Neural cell (in vitro differentiated cells): Measurements from ENCODE around the gene SLC38A1. TPM values are rescaled to one million over a fixed set of nuclear protein-coding genes. Genes with fewer than 3 reads are reported as not detected.

Experiments
- H2AFZ ChIP-seq: fragments of 200-600, 300-800 bp; sonication (generic), shearing (Covaris generic); 2 replicates; pipeline ENCODE4 v1.6.0; 2014; ENCODE audit warnings: low read depth, mild to moderate bottlenecking, antibody characterized with exemption, low read length, moderate library complexity
- H3F3A ChIP-seq: fragments of 200-600 bp; shearing (Covaris generic); 2 replicates; pipeline ENCODE4 v1.6.1; 2016; ENCODE audit warnings: mild to moderate bottlenecking, moderate library complexity, mixed read lengths, antibody characterized with exemption, low read length; ENCODE audit not compliant: insufficient read depth, poor library complexity, severe bottlenecking
- H3K27ac ChIP-seq: fragments of 200-600, 300-800 bp; sonication (generic), shearing (Covaris generic); 2 replicates; pipeline ENCODE4 v1.5.1; 2014; ENCODE audit warnings: mild to moderate bottlenecking, low read length, moderate library complexity
- H3K27me3 ChIP-seq: fragments of 300-800, 200-600 bp; sonication (generic), shearing (Covaris generic); 2 replicates; pipeline ENCODE4 v1.6.0; 2014; ENCODE audit warnings: mild to moderate bottlenecking, low read depth, low read length, moderate library complexity; ENCODE audit not compliant: insufficient read depth
- H3K36me3 ChIP-seq: fragments of 300-800, 200-600 bp; sonication (generic), shearing (Covaris generic); 2 replicates; pipeline ENCODE4 v1.5.1; 2014; ENCODE audit warnings: mild to moderate bottlenecking, antibody characterized with exemption, low read length, moderate library complexity; ENCODE audit not compliant: insufficient read depth
- H3K4me2 ChIP-seq: fragments of 300-800, 200-600 bp; sonication (generic), shearing (Covaris generic); 2 replicates; pipeline ENCODE4 v1.6.0; 2014; ENCODE audit warnings: mild to moderate bottlenecking, low read length
- H3K4me3 ChIP-seq: fragments of 300-800, 200-600 bp; sonication (generic), shearing (Covaris generic); 2 replicates; pipeline ENCODE4 v1.5.1; 2014; ENCODE audit warnings: mild to moderate bottlenecking, low read length, moderate library complexity
- H3K79me2 ChIP-seq: fragments of 200-600 bp; shearing (Covaris generic); replicated peaks from 2 replicates; pipeline ENCODE4 v1.6.0; 2014; ENCODE audit warnings: mild to moderate bottlenecking, low read length, moderate library complexity; ENCODE audit not compliant: insufficient read depth
- H3K9ac ChIP-seq: fragments of 300-800, 200-600 bp; sonication (generic), shearing (Covaris generic); 2 replicates; pipeline ENCODE4 v1.6.1; 2016; ENCODE audit warnings: mild to moderate bottlenecking, low read length, mixed read lengths
- H3K9me2 ChIP-seq: fragments of 200-600 bp; shearing (Covaris generic); 2 replicates; pipeline ENCODE4 v1.6.1; 2016; ENCODE audit warnings: mild to moderate bottlenecking, low read length, mixed read lengths; ENCODE audit not compliant: insufficient read depth
- H3K9me3 ChIP-seq: fragments of 200-600, 300-800 bp; sonication (generic), shearing (Covaris generic); 2 replicates; pipeline ENCODE4 v1.6.1; 2016; ENCODE audit warnings: mild to moderate bottlenecking, mixed run types, low read length, moderate library complexity, mixed read lengths
- H4K20me1 ChIP-seq: fragments of 200-600 bp; shearing (Covaris generic); 2 replicates; pipeline ENCODE4 v1.6.1; 2016; ENCODE audit warnings: mild to moderate bottlenecking, mixed run types; ENCODE audit not compliant: insufficient read depth
- CTCF ChIP-seq: fragments of 450-650 bp; IDR thresholded peaks from 2 replicates; pipeline ENCODE4 v1.5.1; 2014; ENCODE audit warnings: antibody characterized with exemption, mild to moderate bottlenecking, moderate library complexity; ENCODE audit not compliant: poor library complexity, severe bottlenecking
- EP300 ChIP-seq: fragments of 450-650 bp; conservative IDR thresholded peaks from 2 replicates; pipeline ENCODE4 v1.6.1; 2014; ENCODE audit warnings: antibody characterized with exemption, mild to moderate bottlenecking, moderate library complexity; ENCODE audit not compliant: poor library complexity, severe bottlenecking
- EZH2 ChIP-seq: fragments of 200-600, 300-800 bp; shearing (Covaris generic), sonication (generic); IDR thresholded peaks from 2 replicates; pipeline ENCODE4 v1.6.1; 2014; ENCODE audit warnings: antibody characterized with exemption, low read length, borderline replicate concordance, mild to moderate bottlenecking; ENCODE audit not compliant: insufficient read depth, poor library complexity, severe bottlenecking
- MXI1 ChIP-seq: fragments of 450-650 bp; conservative IDR thresholded peaks from 2 replicates; pipeline ENCODE4 v1.6.1; 2014; ENCODE audit warnings: antibody characterized with exemption, mild to moderate bottlenecking; ENCODE audit not compliant: poor library complexity, severe bottlenecking
- POLR2AphosphoS5 ChIP-seq: IDR thresholded peaks from 2 replicates; pipeline ENCODE4 v1.6.1; 2012
- RAD21 ChIP-seq: fragments of 450-650 bp; conservative IDR thresholded peaks from 2 replicates; pipeline ENCODE4 v1.6.1; 2014; ENCODE audit warnings: antibody characterized with exemption, mild to moderate bottlenecking, moderate library complexity
- REST ChIP-seq: IDR thresholded peaks from 2 replicates; pipeline ENCODE4 v1.6.1; 2012; ENCODE audit warnings: borderline replicate concordance
- SMC3 ChIP-seq: fragments of 450-650 bp; conservative IDR thresholded peaks from 2 replicates; pipeline ENCODE4 v1.6.1; 2014; ENCODE audit warnings: antibody characterized with exemption, mild to moderate bottlenecking, moderate library complexity; ENCODE audit not compliant: poor library complexity
- TAF1 ChIP-seq: IDR thresholded peaks from 2 replicates; pipeline ENCODE4 v1.6.1; 2012; ENCODE audit warnings: low read depth
- polyA plus RNA-seq: library from polyadenylated mRNA; depleted of rRNA; stranded (reverse); fragments of >200 nt; gene quantifications from 2 replicates; pipeline ENCODE4 v1.2.3, GENCODE V29; 2014

The SLC38A1 gene
- polyA plus RNA-seq, 1 donor from 2014 or later, result 124 TPM

- H3K79me2 ChIP-seq, result peaks cover 57% of the 10 kb centered on the region
- H3K4me2 ChIP-seq, result no peak overlapping the region
- no peak overlapping the region for H3K27ac ChIP-seq
- H3F3A ChIP-seq, result no peaks in the 10 kb centered on the region
- H3K9me2 ChIP-seq, result no peaks in the 10 kb centered on the region
- no peaks in the 10 kb centered on the region for H4K20me1 ChIP-seq
- no peak overlapping the region for H2AFZ ChIP-seq
- no peak overlapping the region for H3K9ac ChIP-seq
- TF ChIP-seq POLR2AphosphoS5 (no peak), SMC3 (no peak), MXI1 (no peak), EZH2 (no peak), REST (no peak), CTCF (no peak), EP300 (no peak), TAF1 (no peak), RAD21 (no peak)
- H3K36me3 ChIP-seq, result no peaks in the 10 kb centered on the region
- no peaks in the 10 kb centered on the region for H3K9me3 ChIP-seq
- no peak overlapping the region for H3K4me3 ChIP-seq
- no peaks in the 10 kb centered on the region for H3K27me3 ChIP-seq
These were observed 22.7 kb downstream of the SLC38A1 start for GRCh38 chr12:46246021-46246700.

DNA sequence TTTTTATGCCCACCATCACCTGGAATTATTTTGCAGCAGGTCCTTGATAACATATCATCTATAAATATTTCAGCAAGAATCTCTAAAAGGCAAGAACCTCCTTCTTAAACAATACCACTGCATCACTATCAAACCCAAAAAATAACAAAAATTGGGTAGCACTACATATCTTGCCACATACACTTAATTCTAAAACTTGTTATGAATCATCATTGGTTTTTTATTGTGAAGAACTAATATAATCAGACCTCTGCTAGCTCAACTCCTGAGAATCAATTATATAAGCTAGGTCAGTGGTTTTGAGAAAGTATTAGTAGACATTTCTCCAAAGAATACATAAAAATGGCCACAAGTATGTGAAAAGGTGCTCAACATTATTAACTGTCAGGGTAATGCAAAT lies 23.8 kb downstream of the SLC38A1 start:
- no peaks in the 10 kb centered on the region for H3K36me3 ChIP-seq
- peaks cover 65% of the 10 kb centered on the region for H3K79me2 ChIP-seq
- TF ChIP-seq EZH2 (no peak), EP300 (no peak), REST (no peak), MXI1 (no peak), SMC3 (no peak), CTCF (no peak), RAD21 (no peak), POLR2AphosphoS5 (no peak)
- H3K9me2 ChIP-seq, result no peaks in the 10 kb centered on the region
- H3K4me3 ChIP-seq, result no peak overlapping the region
- H3K9me3 ChIP-seq, result no peaks in the 10 kb centered on the region
- no peak overlapping the region for H2AFZ ChIP-seq
- no peaks in the 10 kb centered on the region for H3K27me3 ChIP-seq
- no peak overlapping the region for H3K4me2 ChIP-seq
- no peaks in the 10 kb centered on the region for H3F3A ChIP-seq
- H4K20me1 ChIP-seq, result no peaks in the 10 kb centered on the region
- H3K27ac ChIP-seq, result no peak overlapping the region
- H3K9ac ChIP-seq, result no peak overlapping the region
